Fibroblast of pulmonary artery (primary cell): ENCODE results near the gene PIAS2.
"Not testable (repeated sequence)": the region's sequence is repeated elsewhere in the genome, so short reads cannot be mapped to it uniquely, and the experiment has no call there.

ENCODE experiments used
- DNase-seq: peaks from one replicate; pipeline ENCODE4 v3.0.0-alpha.2; 2010; ENCODE audit warnings: low read depth
- H3K4me3 ChIP-seq: replicated peaks from 2 replicates; pipeline ENCODE4 v1.5.1; 2011; ENCODE audit warnings: low read depth, mild to moderate bottlenecking, control low read depth, low read length, moderate library complexity
- TF ChIP-seq, protein P1 (sequence below): IDR thresholded peaks from 2 replicates; pipeline ENCODE4 v1.5.1; 2011; ENCODE audit warnings: mild to moderate bottlenecking, control low read depth, low read length, inconsistent platforms; ENCODE audit errors: missing control alignments

The PIAS2 gene

DNA sequence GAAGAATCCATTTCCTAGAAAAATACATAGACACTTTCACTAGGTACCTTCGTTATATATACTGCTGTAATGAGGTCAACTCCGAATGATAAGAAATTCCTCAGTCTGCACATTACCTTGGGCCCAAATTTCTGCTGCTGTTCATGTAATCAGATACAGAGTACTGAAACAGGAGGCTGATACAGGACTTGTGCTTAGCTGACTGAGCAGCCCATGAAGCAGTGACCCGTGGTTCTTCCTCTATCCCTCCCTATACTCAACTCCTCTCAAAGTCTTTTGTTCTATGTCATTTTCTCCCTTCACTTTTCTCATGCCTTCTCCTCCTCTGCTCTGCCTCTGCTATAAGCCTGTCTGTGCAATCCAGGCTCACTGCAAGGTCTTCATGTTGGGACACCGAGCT lies 102.9 kb downstream of the PIAS2 start:
- H3K4me3 ChIP-seq: no peak overlapping the region
- no peak for DNase-seq
- TF ChIP-seq, protein P1, sequence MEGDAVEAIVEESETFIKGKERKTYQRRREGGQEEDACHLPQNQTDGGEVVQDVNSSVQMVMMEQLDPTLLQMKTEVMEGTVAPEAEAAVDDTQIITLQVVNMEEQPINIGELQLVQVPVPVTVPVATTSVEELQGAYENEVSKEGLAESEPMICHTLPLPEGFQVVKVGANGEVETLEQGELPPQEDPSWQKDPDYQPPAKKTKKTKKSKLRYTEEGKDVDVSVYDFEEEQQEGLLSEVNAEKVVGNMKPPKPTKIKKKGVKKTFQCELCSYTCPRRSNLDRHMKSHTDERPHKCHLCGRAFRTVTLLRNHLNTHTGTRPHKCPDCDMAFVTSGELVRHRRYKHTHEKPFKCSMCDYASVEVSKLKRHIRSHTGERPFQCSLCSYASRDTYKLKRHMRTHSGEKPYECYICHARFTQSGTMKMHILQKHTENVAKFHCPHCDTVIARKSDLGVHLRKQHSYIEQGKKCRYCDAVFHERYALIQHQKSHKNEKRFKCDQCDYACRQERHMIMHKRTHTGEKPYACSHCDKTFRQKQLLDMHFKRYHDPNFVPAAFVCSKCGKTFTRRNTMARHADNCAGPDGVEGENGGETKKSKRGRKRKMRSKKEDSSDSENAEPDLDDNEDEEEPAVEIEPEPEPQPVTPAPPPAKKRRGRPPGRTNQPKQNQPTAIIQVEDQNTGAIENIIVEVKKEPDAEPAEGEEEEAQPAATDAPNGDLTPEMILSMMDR: no peak

DNA sequence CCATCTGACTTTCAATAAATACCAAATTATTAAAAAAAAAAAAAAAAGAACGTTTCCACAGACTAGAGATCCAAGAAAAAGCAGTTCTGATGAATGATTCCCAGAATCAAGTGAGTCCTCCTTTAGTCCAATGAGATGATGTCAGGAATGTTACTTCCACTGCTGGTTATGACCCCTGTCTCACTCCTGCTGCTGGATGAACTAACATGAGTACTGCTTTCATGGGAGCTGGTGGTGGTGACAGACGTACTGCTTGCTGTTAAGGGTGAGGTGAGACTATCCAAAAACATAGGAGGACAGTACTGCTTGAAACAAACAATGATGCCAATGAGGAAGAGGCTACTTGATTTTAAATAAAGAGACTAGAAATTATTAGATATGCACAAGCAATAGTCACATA lies 105.0 kb downstream of the PIAS2 start:
- TF ChIP-seq, protein P1: no peak
- H3K4me3 ChIP-seq: no peak overlapping the region
- DNase-seq: no peak

DNA sequence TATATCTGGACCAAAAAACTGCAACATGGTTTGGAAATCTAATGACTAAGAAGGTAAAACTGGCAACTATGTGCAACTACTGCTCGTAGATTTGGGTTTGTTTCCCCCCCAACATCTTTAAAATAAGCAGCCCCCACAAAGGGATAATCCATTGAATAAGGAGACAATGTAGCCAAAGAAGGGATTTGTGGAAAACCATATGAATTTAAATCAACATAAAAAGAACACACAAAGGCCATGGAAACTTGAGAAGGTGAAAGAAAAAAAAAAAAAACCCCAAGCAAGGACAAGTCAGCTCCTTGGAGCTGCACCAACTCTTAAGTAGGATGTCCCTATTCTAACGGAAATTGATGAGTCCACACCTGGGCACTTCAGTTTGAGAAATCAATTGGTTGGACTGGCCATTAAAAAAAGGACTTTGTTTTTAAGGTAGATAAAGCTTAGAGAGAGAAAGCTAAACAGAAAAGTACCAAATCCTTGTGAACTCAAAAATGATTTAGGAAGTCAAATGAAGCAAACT lies 106.8 kb downstream of the PIAS2 start:
- H3K4me3 ChIP-seq: no peak overlapping the region
- DNase-seq: no peak
- TF ChIP-seq, protein P1: no peak

DNA sequence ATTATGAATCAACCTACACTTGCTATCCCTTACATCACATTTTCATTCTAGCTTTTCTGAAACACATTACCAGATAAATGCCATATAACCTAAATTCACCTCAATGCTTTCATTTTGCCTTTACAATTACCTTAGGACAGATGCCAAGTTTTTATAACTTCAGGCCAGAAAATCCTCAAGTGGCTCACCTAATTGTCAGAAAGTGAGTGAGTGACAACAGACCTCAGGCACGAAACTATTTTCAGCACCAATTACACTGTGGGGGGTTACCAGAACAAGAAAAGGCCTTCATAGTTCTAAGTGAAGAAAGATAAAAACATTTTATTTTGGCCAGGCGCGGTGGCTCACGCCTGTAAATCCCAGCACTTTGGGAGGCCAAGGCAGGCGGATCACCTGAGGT lies 108.2 kb downstream of the PIAS2 start:
- no peak for DNase-seq
- no peak overlapping the region for H3K4me3 ChIP-seq
- TF ChIP-seq, protein P1: no peak

DNA sequence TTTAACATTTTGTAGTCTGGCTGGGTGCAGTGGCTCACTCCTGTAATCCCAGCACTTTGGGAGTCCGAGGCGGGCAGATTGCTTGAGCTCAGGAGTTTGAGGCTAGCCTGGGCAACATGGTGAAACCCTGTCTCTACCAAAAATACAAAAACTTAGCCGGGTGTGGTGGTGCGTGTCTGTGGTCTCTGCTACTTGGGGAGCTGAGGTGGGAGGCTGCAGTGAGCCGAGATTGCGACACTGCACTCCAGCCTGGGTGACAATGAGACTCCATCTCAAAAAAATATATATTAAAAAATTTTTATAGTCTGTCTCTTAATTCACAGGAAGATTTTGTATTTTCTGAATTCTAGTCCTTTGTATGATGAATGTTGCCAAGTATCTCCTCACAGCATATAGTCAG lies 121.4 kb downstream of the PIAS2 start:
- not testable (repeated sequence) for DNase-seq, H3K4me3 ChIP-seq

DNA sequence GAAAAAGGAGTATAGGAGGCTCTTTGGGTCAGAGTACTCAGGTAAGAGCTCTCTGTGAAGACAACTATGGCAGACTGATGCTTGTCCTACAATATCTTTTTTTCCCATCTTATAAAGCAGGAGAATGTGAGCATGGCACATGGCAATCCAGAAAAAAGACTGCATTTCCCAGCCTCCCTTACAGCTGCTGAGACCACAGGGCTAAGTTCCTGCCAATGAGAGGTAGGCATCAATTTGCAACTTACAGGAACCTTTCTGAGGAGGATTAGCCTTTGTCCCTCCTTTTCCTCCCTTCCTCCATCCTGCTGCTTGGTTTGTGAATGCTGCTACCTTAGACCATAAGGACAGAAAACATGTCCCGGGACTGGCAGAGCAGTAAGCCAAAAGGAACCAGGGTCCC lies 122.7 kb downstream of the PIAS2 start:
- no peak overlapping the region for H3K4me3 ChIP-seq
- TF ChIP-seq, protein P1: no peak
- DNase-seq: no peak

DNA sequence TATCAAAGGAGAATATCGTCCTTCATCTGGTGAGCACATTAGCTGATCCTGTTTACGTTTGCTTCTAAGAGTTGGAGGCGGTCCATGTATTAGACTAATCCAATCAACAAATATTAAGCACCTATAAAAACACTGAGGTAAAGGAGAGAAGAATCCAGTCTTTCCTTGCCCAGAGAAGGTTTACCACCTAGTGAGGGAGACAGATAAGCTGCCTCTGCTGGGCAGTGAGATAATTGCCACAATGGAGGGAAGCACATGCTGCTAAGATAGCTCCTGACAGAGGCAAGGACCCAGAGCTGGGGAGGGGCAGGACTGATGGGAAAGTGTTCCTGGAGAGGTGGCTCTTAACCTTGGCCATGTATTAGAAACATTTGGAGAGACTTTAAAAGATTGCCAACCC lies 123.7 kb downstream of the PIAS2 start:
- no peak for DNase-seq
- TF ChIP-seq, protein P1: peak; percentile 5
- no peak overlapping the region for H3K4me3 ChIP-seq
